VCaP (cell line): ENCODE data around the gene SKIC8.

ENCODE experiments used
- H3K27ac ChIP-seq: fragments of 450-650 bp; 2 replicates; pipeline ENCODE4 v1.5.1; 2017
- CTCF ChIP-seq: fragments of 450-650 bp; conservative IDR thresholded peaks from 2 replicates; pipeline ENCODE4 v1.5.1; 2017; ENCODE audit warnings: mild to moderate bottlenecking, moderate library complexity

Gene SKIC8

GRCh38 chr15:78320183-78320582 lies 20.8 kb upstream of the SKIC8 start:
- TF ChIP-seq CTCF: no peak
- no peak overlapping the region for H3K27ac ChIP-seq

- TF ChIP-seq CTCF: no peak
- no peak overlapping the region for H3K27ac ChIP-seq
Observed at GRCh38 chr15:78319588-78319987, 20.2 kb upstream of the SKIC8 start.

- H3K27ac ChIP-seq: no peak overlapping the region
- peak; percentile 66 for TF ChIP-seq CTCF
Observed at GRCh38 chr15:78317145-78317836, 17.9 kb upstream of the SKIC8 start.

- no peak overlapping the region for H3K27ac ChIP-seq
- no peak for TF ChIP-seq CTCF
Observed at GRCh38 chr15:78316283-78317083, 17.1 kb upstream of the SKIC8 start.

GRCh38 chr15:78315686-78316282 lies 16.4 kb upstream of the SKIC8 start:
- peak; percentile 55 for TF ChIP-seq CTCF
- H3K27ac ChIP-seq: no peak overlapping the region

GRCh38 chr15:78314181-78314581 lies 14.8 kb upstream of the SKIC8 start:
- no peak for TF ChIP-seq CTCF
- no peak overlapping the region for H3K27ac ChIP-seq

- no peak for TF ChIP-seq CTCF
- H3K27ac ChIP-seq: no peak overlapping the region
Observed at GRCh38 chr15:78313383-78313782, 14.0 kb upstream of the SKIC8 start.
